HG02763 (cell line): ENCODE results near the gene BCL2.
A peak's percentile ranks its signal among the peaks of the same experiment; 100 is the strongest.

Source experiments
- ATAC-seq: cut with Tn5 transposase; IDR thresholded peaks from one replicate; pipeline ENCODE4 v1.9.1; 2021; ENCODE audit warnings: mild to moderate bottlenecking, moderate library complexity; ENCODE audit not compliant: unreplicated experiment

Gene BCL2

DNA sequence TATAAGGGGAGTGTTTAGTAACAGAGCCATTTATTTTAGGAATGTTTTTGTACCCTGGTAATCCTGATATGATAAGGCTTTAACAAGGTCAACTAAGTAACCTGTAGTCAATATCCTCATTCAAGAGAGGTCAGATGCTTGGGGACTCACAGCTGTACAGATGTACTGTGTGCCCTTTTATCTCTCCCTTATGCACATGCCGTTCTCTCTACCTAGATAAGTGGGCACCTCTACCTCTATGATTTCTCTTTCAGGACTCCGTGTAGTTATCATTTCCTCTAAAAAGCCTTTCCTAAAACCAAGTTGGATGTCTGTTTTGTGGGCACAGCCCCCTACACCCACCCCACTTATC is 132.4 kb downstream of the BCL2 start:
- no peak for ATAC-seq

DNA sequence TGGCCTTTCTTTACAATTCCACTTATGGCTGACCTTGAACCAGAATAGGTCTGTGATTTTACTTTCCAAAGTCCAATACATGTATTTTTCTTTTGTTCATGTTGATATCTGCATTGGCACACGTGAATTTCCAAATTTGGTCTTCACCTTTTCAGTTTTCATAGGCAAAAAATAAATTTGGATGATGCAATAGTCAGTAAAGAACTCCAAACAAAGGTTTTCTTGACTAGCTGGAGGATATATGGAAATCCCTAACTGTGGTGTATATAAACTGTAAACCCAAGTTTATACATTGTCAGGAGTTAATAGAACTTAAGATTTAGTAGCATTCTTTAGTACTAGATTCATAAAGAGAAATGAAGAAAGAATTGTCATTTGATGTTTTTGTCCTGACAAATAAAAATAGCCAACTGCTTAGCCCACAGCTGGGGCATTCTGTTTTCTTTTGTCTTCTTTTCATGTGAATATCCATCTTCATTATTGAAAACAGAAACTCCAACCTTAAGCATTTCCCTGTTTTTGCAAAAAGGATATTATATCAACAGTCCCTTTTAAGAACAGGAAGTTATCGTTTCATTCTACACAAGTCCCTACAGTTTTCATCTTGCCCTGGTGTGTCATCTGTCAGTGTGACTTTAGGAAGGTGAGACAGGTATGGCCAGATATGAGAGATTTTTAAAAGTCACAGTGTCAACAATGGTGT is 132.9 kb downstream of the BCL2 start:
- no peak for ATAC-seq

DNA sequence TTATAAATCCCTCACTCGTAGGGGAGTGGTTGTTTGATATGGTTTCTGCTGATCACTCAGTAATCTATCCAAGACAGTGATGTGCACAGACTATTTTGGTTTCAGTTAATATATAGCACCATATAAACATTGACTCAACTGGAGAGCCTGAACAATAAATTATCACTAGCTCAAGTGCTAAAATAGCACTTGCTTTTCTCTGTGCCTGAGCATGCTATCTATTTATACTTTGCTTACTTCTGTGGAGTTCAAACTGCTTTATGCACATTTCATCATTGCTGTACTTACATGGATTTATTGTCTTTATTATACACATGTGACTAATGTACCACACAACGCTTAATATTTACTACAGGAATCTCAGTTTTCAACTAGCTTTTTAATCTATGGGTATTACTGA is 133.6 kb downstream of the BCL2 start:
- ATAC-seq: no peak

DNA sequence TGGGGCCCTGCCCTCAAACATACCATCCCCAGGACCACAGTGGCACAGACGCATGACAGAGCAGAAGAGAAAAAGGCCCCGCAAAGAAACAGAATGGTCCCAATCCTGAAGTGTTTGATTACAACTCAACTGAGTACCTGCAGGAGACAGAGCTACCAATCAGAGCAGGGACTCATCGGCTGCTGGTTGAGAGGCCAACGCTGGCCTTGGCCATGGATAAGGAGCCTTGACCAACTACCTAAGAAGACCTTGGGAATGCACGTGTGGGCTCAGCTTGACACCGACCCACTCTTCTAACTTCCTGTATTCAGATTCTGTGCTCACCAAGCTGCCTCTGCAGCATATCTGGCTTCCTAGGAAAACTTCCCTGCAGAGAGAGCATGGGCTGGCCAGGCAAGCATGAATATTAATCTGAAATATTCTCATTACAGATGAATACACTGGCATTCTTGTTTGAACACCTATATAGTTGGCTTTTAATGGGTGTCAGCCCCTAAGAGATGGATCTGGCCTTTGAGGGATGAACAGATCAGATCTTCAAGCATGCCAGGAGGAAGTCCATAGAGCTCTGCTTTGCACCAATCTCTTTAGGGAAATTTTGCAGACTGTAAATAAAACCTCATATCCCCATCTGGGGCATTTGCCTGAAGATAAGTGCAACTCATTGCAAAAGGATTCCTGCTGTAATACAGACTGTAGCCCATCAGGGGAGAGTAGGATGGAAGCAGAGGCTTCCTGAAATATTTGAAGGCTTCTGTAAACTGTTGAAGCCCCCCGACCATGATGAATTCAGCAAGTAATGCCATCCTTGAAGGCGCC is 135.4 kb downstream of the BCL2 start:
- no peak for ATAC-seq

DNA sequence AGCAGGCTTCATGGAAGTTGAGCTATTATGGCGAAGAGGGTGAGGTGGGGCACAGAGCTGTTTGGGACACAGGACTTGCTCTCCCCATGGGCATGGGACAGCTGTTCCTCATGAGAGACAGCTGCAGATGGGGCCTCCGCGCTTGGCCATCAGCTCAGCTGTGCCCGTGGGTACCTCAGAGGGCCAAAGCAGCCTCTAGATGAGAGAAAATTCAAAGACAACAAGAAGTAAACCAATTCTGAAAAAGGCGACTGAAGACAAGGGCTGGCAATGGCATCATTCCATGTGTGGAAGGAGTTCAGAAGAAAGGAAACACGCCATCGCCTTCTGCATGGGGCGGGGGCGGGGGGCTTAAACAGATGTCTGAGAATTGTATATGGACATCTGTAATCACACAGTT is 136.2 kb downstream of the BCL2 start:
- ATAC-seq: no peak

DNA sequence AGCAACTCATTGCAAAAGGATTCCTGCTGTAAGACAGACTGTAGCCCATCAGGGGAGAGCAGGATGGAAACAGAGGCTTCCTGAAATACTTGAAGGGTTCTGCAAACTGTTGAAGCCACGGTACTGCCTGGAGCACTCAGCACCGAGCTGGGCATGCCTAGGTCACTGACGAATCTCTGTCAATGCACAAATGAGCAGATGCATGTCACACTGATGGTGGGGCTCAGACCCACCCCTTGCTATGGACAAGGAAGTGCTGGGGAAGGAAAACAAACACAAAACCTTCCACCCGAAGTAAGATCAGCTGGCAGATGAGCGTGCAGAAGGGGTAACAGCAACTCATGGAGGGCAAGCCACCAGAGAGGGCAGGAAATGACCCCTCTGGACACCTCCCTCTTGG is 136.7 kb downstream of the BCL2 start:
- no peak for ATAC-seq

DNA sequence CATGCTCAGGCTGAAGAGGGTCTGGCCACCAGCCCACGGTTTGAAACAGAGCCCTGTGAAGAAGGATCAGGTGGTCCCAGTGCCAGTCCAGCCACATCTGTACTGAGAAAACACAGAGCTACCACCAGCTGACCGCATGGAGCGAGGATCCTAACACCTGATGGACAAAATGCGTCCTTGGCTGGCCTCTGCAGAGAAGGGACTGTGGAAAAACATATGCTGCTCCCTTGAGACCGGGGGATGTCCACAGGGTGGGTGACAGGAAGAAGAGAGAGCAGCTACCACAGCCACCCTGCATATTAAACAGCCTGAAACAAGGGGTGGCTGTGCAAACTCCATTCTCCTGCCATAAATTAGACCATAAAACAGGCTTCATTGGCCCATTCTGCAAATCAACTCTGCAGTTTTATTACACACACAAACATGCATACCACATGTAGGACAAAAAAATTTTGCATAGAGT is 137.2 kb downstream of the BCL2 start:
- ATAC-seq: no peak

DNA sequence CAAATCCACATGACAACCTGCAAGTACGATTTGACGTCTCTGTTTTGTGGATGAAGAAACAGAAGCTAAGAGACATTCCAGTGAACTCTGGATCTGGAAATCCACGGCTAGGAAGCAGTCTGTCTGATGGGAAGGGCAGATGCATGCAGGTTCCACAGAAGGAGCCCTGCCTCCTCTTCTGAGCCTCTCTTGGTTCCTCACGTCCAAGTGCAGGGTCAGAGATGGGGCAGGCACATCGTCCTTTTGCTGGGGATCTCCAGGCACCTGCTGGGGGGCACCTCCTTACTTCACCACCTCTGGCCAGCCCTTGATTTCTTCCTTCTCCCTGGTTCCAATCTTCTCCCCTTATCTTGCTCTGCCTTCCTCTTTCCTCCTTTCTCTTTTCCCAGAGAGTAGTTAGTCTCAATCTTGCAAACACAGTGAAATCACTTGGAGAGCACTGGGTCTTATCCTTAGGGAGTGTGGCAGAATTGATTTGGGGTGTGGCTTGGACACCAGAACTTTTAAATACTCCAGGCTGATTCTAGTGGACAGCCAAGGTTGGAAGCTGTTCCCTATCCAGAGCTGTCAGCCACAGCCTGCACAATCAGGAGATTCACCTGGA is 137.8 kb downstream of the BCL2 start:
- ATAC-seq: no peak

DNA sequence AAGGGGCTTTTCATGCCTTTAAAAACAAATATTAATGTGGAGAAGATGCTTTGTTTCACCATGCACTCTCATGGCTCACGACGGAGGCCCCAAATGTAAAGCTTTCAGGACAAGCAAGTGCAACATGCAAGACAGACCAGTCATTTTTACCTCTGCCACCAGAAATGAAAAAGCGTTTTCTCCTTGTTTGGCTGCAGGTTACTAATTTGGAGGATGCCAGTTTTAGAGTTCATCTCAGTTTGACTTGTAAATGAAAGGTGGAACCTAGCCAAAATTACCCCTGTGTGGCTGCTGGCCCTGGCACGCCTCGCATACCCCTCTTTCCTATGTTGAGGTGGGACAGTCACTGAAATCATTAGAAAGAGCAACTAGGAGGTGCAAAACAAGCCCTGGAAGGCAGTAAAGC is 138.6 kb downstream of the BCL2 start:
- peak; percentile 56 for ATAC-seq

DNA sequence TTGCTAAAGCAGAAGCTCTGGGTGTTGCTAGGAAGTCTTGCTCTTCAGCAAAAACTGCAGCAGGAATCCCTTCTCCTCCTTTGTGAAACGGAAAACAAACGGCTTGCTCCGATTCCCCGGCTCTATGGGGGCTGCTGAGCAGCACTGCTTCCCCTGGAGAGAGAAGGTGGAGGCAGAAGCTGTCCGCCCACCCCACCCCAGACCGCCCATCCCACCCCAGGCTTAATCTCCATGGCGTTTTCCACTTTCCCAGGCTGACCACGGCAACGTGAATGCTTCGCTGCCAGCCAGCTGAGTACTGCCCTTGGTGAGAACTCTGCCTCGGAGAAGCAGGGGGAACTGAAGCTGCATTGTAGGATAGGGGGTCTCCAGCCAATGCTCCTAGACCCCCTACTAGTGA is 139.2 kb downstream of the BCL2 start:
- no peak for ATAC-seq

DNA sequence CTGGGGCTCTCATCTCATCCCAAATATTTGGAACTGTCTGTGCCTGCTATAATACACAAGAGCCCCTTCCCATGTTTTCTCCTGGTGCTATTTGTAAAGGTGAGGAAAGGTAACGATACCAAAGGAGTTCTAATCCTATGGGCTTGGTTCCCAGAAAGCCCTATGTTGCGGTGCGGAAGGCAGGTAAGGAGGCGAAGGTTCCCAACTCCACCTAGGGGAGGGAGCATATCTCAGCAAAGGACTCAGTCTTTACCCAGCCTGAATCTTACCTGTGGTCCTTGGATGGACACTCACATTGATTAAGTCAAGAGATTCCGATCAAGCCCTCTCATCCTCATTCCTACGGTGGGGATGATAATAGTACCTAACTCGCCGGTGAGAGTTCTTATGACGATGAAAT is 140.1 kb downstream of the BCL2 start:
- no peak for ATAC-seq

DNA sequence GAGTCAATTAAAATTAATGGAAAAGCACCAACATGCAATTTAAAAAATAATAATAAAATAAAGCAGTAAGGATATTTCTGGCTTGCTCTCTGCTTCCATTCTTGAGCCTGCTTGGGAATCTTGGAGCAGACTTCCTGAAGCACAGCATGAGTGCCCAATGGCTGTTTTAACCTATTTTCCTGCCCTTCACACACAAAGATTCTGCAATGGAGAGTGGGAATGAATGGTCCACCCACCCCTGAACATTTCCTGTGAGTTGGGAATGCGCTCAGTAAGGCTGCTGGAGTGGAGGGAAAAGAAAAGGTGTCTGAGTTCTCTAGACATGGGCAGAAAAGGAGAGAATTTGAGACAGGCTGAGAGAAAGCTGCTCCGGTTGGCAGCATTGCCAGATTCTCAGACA is 140.6 kb downstream of the BCL2 start:
- ATAC-seq: no peak

DNA sequence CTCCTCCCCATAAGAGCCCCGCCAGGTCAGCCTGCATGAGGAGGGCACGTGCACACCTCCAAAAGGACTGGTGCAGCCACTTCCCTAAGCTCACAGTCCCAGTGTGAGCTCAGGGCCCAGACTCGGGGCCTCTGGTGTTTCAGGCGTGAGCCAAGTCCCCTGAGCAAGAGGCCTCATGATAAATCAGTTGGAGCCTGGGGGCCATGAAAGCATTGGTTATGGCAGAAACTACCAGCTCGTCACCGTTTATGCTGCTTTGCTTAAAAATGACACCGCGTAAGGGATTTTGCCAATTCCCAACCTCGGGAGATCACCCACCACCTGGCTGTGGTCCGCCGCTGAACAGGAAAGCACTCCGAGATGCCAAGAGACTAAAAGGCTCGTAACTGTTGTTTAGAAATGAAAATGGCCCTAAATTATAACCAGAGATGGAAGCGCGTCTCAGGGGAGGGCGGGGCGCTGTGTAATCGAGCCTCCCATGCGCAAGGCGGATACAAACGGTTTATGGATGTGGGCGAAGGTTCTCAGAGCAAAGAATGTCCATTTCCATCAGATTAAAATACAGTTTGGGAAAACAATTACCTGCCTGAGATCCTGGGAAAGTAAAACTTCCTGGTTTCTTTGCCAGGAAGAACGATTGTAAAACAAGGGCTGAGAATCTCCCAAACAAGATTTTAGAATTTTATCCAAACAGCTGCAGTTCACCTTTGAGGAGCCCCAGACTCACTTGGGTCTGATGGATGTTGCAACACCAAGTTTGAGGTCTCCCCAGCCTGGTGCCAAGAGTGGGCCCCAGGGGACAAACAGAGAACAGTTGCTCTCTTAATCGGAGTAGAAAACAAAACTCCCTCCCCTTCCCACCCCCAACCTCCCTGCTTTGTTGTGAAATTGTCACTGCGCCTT is 141.4 kb downstream of the BCL2 start:
- no peak for ATAC-seq

DNA sequence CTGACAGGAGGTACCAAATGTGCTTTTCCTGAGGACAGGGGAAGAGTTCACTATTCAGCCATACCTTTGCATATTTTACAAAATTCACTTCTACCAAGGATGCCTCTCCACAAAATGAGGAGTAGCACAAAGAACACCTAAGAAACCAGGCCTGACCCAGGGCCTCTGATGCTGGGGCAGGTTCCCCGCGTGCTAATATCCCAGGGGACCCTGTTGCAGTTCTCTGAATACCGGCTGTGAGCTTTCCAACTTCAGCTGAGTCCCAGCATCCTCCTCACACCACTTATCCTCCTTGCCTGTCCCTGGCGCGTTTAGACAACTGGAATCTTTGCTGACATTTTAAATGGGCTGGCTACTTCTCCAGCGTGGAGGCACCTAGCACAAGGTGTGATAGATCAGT is 142.3 kb downstream of the BCL2 start:
- no peak for ATAC-seq

DNA sequence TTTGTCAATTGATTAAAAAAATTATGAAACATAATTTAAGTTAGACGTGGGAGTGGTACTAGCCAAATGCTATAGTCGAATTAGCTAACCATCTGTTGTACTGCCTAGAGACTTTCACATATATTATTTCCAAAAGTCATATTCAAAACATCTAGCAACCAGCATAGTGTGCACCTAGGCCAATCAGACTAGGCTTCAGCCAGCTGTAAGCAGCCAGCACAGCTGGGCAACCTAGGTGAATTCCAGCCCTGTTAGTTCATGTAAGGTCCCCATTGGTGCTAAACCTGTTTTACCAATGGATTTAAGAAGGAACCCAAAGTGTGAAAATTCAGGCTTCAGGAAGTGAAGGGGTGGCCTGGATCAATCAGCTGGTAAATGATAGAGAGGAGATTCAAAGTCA is 144.3 kb downstream of the BCL2 start:
- ATAC-seq: peak; percentile 64

DNA sequence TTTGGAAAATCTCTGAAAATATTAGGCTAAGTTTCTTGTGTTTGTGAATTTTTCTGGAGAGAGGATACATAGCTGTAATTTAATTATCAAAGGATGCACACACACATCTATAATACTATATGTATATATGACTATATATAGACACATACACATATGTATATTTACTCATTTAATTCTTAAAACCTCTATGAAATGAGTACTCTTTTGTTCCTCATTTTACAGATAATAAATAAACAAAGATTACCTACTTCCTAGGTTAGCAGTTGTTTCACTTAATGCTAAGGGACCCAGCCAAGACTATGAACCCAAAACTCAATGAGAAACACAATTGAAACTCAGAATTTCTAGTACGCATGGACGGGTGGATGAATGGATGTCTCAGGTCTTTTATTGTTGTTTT is 145.6 kb downstream of the BCL2 start:
- no peak for ATAC-seq

DNA sequence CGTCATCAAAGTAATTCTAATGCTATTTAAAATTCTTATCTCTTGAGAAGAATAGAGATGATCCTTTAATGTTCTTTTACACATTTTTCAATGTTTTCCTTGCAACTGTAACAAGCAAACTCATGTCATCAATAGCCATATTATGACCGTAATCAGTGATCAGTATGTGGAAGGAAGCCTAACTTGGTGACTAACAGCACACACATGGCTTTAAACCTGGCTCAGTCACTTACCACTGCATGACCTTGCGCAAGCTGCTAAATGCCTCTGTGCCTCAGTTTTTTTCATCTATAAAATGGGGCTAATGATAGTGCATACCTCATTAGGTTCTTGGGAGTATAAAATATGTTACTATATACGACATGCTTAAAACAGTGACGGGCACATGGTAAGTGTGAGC is 149.7 kb downstream of the BCL2 start:
- no peak for ATAC-seq

DNA sequence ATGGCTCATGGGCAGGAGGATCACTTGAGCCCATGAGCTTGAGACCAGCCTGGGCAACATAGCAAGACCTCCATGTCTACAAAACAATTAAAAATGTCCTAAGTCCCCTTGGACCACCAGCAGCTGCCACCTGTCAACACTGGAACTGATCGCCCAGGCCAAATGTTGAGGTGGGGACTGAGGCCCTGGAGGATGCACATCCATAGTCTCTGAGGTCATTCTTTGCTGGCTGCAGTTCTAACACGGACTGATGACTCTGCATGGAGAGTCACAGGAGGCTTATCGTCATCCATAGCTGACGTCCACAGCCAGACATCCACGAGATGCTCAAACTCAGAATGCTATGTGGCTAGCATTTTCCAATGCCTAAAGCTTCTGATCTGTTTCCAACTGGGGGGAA is 151.3 kb downstream of the BCL2 start:
- no peak for ATAC-seq

DNA sequence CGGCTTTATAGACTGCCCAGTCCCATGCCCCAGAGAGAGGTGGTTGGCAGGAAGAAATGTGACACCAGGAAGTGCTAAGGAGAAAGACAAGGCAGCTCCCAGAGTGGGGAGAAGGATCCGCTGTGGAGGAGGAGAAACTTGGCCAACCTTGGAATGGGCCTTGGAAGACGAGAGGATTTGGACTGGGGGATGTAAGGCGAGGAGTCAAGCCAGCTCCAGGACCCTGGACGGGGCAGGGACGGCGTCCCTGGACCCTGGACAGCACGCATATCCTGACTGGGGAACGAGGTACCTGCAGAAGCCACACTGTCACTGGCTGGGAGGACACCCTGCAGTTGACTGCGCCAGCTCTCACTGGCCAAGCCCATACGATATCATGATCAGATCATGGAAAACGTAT is 153.4 kb downstream of the BCL2 start:
- ATAC-seq: no peak

DNA sequence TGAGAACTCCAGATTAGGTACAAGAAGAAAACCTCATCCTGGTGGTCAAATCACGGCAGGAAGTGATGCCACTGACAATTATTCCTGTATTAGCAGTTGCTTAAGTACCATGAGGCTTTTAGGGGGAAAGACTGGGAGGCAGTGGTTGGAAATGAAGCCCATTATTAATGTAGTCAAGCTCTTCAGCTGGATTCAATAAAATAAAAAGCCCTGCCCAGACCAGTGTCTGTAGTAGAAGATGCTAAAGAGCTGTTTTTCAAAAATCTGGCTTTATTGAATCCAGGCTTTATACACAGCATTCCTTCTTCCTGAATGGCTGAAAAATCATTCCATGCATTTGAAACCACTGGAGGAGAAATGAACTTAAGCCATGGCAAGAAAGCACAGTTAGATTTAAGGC is 155.2 kb downstream of the BCL2 start:
- no peak for ATAC-seq
